HL-60/S4 (cell line): Measurements from ENCODE around the gene ARID3C.

Source experiments
- in situ Hi-C: fragments of 300-500 bp; cut with MboI; formaldehyde crosslinking; loops from 2 replicates; pipeline ENCODE4 v1.14.3; 2022; ENCODE audit warnings: low sequenced_read_pairs

ARID3C gene

GRCh38 chr9:34579808-34580163, 49.1 kb downstream of the ARID3C start:
- in situ Hi-C loops: loop anchor here (25.0 kb wide), 1 partner anchor 167 kb away; no protein-coding TSS in a partner anchor

- in situ Hi-C loops: loop anchor here (25.0 kb wide), 1 partner anchor 167 kb away; no protein-coding TSS in a partner anchor
Observed at GRCh38 chr9:34579104-34579807, 49.6 kb downstream of the ARID3C start.

DNA sequence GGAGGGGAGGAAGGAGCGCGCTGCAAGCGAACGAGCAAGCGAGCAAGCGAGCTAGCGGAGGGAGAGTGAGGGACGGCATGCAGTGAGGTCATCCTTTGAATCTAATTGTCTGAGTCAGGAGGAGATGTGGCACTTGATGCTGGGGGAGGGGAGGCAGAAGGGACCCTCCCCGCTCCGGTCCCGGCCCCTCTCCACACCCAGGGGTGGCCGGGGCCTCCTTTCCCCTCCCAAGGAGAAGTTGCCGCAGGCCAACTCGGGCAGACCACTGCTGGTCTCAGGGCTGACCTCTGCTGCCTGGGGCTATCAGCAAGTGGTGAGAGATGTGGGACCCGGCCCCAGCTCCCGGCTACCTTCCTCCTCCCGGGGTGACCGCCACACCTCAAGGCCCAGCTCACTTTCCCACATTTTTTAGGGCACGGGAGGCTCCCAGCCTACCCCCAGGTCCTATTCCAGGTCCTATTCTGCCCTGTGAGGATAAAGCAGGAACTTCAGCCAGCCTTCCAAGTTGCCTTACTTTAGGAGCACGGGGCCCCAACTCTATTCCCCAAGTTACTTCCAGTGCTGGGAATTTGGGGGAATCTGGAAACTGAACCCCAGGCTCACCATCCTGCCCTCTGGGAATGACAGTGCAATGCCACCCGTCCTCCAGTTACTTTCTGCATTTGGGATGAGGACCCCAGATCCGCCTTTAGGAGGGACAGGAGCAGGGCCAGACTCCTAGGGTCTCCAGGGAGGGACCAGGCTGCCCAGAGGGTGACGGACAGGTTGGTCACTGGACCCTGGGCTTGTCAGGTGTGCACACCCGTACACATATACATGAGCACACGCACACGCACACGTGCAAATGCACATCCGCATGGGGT, 50.4 kb downstream of the ARID3C start:
- in situ Hi-C loops: loop anchor here (25.0 kb wide), 1 partner anchor 166 kb away; no protein-coding TSS in a partner anchor

DNA sequence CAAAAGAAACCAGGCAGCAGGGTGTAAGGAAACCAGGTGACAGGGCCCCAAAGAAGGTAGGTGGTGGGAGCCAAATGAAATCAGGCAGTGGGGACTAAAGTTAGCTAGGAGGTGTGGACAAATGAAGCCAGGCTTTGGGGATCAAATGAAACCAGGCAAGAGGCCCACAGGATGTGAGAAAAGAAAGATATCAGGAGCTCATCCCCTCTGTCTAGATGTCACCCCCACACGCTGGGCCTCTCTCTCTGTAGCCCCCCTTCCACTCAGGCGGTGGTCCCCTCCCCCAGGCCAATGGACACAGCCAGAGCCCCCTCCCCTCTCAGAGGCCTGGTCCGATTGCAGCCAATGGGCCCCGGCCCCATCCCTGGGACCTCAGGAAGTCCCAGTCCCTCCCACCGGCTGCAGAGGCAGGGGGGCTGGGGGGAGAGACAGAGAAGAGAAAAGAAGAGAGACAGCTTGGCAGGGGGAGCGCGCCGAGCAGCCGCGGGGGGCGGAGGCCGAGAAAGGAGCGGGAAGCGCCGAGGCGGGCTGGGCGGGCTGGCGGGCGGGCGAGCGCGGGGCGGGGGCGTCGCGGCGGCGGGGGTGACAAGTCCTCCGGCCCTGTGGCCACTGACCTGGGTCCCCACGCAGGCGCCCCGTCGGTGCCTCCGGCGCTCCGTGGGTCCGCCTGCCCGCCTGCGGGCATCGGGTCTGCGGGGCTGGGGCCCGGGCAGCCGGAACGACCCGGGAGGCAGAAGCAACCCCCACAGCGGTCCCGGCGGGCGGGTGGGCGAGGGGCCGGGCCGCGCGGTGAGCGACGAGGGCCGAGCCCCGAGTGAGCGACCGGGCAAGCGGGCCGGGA, 51.2 kb downstream of the ARID3C start:
- in situ Hi-C loops: loop anchor here (25.0 kb wide), 1 partner anchor 165 kb away; no protein-coding TSS in a partner anchor

GRCh38 chr9:34576597-34577399, 52.1 kb downstream of the ARID3C start:
- in situ Hi-C loops: loop anchor here (25.0 kb wide), 1 partner anchor 164 kb away; no protein-coding TSS in a partner anchor

DNA sequence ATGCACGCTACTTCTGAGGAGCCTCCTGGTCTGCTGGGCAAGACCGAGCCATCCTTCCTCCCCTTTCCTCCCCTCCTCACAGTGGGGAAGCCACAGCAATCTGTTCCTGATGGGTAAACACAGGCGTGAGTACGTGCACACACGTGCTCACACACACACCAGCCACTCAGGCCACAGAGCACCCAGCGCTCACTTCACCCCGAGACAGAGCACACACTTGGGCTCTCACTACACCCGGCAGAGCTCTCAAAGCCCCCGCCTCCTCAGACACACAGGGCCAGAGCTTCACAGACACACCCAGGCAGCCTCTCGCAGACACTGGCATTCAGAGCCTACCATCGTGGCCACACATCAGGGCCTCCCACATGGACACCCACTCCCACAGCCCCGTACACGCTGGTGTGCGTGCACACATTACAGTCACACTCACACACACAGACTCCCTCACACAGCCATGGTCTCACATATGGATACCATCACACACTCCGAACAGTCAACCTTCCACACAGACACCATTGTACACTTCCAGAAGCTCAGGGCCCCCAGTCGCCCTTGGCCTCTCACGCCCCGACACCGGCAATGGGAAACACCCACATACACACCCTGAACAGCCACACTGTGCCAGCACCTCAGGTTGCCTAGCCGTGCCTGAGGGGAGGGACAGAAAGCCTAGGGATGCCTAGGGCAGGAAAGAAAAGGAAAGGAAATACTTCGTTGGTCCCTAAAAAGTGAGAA, 52.8 kb downstream of the ARID3C start:
- in situ Hi-C loops: loop anchor here (25.0 kb wide), 1 partner anchor 164 kb away; no protein-coding TSS in a partner anchor

DNA sequence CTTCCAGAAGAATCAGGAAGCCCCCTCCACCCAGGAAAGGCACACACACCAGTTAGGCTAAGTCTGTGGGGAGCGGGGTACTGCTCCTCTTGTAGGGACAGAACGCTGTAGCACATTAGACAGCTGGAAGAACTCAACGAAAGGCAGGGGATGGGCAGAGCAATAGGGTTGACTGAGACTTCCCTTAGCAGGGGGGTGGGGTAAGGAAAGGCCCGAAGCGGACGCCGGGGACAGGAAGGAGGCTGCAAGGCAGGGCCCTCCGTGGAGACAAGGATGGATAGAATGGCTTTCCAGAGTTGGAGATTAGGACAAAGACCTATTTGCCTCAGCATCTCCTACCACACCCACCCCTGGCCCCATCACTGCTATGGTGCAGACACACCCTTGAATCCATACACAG, 53.6 kb downstream of the ARID3C start:
- in situ Hi-C loops: loop anchor here (25.0 kb wide), 1 partner anchor 163 kb away; no protein-coding TSS in a partner anchor

DNA sequence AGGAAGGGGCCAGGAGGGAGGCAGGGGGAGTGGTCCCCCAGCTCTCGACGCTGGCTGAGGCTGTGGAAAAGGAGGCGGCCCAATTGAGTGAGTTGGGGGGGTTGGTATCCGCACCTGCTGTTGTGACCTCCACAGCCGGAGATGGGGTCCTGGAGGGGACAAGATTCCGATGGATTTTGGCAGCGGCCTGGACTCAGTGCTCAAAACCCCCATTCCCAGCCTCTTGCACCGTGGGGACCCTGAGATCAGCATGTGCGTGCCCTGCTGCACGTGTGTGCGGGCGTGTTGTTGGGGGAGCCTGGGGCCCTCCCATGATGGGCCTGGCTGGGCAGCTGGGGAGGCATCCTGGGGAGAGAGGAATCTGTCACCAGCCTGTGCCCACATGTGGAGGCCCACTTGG, 54.3 kb downstream of the ARID3C start:
- in situ Hi-C loops: no loop called here

DNA sequence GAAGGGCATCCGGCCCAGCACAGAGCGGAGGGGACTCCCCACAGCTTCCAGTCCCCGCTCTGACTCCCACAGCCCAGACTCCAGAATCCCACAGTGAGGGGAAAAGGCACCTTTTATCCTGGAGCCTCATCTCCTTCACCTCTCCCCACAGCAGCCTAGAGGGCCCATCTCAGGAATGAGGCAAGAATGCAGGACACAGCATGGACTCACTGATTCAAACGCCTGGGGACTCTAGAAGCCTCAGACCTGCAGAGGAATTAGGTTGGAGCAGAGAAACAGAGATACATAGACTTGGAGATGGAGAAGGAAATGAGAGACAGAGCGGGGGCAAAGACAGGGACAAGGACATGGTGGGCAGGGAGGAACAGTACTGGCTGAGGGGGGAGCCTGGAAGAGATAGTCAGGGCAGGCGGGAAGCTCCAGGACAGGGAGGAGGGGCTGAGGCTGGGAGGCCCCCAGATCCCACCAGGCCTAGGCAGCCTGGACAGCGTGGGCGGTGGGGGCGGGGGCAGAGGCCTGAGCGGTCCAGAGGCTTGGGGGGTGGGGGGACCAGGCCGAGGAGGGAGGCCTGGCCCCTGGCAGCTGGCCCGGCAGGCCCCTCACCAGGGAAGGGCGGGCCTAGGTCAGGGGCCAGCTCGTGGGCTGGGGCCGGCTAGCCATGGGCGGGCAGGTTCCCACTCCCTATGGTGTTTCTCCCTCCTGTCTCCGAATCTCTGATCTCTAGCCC, 55.1 kb downstream of the ARID3C start:
- in situ Hi-C loops: no loop called here

GRCh38 chr9:34572628-34573027, 56.2 kb downstream of the ARID3C start:
- in situ Hi-C loops: no loop called here

DNA sequence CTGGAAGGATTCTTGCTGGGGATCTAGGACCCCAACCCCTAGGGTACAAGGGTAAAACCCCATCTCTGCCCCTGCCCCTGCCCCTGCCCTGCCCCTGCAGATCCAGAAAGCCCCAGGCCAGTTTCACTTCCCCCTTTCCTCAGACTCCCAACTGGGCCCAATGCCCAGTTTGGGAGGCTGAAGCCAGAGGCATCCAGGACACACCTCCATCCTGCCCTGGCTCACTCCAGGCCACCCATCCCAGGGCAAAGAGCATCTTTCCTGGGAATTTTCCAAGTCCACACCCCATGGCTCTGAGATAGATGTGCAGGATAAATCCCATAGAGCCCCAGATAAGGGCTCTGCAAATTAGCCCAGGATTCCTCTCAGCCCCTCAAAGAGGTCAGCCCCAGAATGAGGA, 56.8 kb downstream of the ARID3C start:
- in situ Hi-C loops: no loop called here

DNA sequence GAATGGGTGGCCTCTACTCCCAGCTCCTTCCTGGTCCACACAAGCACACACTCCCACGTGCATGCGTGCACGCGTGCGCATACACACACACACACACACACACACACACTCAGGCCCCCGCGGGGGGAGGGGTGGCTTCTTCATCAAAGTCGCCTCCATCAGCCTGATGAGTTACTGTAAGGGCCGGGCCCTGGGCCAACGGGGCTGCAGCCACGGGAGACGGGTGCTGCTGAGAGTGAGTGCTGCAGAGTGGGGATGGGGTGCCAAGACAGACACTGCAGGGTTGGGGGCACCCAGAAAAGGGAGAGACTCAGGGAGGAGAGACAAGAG, 57.4 kb downstream of the ARID3C start:
- in situ Hi-C loops: no loop called here
